HG03064 (cell line): Measurements from ENCODE around the gene ZDHHC24.

Experiments used
- ATAC-seq: cut with Tn5 transposase; IDR thresholded peaks from one replicate; pipeline ENCODE4 v1.9.1; 2021; ENCODE audit warnings: low read depth; ENCODE audit not compliant: unreplicated experiment

The ZDHHC24 gene

GRCh38 chr11:66475349-66476172 lies 70.3 kb downstream of the ZDHHC24 start:
- no peak for ATAC-seq

DNA sequence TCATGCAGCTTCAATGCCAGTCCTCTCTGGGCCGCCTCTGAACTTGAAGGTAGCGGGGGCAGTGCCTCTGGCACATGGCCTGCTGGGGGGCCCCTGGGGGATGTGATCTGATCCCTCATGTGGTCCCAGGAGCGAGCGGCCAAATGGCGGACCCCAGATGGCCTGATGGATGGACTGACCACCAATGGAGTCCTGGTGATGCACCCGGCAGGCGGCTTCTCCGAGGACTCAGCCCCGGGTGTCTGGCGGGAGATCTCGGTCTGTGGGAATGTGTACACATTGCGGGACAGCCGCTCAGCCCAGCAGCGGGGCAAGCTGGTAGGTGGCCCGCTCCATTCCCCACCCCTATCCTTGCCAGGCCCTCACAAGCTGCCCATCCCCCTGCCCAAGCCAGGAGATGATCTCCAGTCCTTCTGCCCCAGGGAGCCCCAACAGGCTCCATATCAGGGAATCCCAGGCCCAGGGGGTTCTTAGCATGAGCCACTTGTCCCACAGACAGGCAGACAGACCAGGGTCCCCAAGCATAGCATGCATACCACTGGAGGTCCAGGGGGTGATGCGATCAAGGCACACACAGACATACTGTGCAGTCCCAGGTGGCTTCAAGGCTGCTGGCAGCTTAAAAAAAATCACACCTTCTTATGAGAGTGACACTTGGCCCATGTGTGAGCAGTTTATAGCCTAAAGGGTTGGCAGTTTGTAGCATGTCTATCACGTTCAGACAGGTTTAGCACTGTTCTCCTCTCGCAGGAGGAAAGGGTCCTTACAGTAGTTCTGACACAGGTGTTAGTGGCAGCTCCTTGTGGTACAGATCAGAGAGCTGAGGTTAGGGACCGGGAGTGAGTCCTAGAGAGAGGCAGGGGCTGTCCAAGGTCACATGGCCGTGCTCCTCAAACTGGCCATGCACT lies 72.0 kb downstream of the ZDHHC24 start:
- ATAC-seq: no peak

DNA sequence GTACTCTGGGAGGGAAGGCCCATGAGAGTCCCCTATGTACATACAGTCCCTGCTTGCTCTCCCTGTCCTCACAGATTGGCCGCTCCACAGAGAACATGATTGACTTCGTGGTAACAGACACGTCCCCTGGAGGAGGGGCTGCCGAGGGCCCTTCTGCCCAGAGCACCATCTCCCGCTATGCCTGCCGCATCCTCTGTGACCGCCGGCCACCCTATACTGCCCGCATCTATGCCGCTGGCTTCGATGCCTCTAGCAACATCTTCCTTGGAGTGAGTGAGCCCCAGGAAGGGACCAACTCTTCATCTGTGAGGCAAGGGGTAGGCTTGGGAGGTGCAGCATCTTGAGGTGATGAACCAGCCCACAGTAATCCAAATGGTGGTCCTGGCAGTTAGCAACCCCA lies 72.7 kb downstream of the ZDHHC24 start:
- no peak for ATAC-seq

DNA sequence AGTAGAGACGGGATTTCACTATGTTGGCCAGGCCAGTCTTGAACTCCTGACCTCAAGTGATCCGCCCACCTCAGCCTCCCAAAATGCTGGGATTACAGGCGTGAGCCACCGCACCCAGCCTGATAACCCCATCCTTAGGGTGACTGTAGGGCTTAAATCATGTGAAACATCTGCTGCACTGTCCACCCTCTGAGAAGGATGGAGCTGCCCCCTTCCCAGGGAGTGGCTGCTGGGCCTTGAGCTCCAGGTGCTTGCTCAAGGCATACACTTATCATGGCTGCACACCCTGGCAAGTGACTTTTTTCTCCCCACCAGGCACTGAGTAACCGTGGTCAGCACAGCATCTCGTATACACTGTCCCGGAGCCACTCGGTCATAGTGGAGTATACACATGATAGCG lies 73.8 kb downstream of the ZDHHC24 start:
- no peak for ATAC-seq

DNA sequence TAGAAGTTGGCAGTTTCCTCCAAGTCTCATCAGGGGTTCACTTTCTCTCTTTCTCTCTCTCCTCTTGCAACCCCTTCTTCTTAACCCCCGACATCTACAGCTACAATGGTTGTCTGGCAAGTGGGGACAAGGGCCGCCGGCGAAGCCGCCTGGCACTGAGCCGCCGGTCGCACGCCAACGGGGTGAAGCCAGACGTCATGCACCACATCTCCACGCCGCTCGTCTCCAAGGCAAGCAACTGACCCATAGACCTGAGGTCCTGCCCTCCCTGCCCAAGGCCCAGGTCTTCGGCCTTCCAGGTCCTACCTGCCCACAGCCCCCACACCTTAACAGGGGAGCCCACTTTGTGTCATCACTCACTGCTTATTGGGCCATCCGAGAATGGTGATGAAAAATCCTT lies 74.7 kb downstream of the ZDHHC24 start:
- no peak for ATAC-seq
